Measurements from ENCODE around the gene JARID2. TPM values are rescaled to one million over a fixed set of nuclear protein-coding genes. Genes with fewer than 3 reads are reported as not detected.

The JARID2 gene
- total RNA-seq, 1 donor from 2014 or later, result 43.9 TPM

DNA sequence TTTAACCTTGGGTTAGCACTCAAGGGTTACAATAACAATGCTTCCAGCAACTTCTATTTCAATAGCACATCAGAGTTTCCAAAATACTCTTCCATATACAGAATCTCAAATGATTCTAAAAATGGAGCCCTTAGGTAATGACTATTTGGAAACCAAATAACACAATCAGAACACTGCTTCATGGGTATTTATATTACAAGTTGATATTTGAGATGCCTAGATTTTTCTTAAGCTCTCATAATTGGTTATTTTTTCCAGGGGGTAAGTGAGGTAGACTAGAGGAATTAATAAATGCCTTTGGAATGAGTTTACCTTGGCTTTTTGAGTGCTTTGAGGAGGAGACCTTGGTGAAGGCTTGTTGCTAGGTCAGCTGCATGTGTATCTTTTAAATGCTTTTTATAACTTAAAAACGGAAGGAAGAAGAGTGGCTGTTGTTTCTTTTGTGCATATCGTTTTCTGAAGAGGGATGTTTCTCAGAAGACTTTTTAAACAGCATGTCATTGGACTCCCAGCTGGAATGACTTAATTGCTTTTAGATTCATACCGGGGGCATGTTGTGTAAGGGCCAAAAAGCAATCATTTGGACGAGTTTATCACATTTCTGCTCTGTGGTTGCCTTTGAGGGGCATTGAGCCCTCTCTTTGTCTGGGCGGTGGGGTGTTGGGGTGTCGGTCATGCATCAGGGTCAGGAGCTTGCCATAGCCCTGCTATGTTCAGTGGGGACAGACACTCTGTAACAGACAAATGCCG lies 230.9 kb downstream of the JARID2 start:
- H3K9me3 Mint-ChIP-seq, result peaks cover 3% of the 10 kb centered on the region
- peaks cover 54% of the 10 kb centered on the region for H3K4me1 Mint-ChIP-seq (ENCODE audit: unreplicated experiment)
- TF ChIP-seq, protein P1, sequence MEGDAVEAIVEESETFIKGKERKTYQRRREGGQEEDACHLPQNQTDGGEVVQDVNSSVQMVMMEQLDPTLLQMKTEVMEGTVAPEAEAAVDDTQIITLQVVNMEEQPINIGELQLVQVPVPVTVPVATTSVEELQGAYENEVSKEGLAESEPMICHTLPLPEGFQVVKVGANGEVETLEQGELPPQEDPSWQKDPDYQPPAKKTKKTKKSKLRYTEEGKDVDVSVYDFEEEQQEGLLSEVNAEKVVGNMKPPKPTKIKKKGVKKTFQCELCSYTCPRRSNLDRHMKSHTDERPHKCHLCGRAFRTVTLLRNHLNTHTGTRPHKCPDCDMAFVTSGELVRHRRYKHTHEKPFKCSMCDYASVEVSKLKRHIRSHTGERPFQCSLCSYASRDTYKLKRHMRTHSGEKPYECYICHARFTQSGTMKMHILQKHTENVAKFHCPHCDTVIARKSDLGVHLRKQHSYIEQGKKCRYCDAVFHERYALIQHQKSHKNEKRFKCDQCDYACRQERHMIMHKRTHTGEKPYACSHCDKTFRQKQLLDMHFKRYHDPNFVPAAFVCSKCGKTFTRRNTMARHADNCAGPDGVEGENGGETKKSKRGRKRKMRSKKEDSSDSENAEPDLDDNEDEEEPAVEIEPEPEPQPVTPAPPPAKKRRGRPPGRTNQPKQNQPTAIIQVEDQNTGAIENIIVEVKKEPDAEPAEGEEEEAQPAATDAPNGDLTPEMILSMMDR (conservative IDR thresholded peaks at IDR 0.05), result no peak
- peaks cover 43% of the 10 kb centered on the region for H3K36me3 Mint-ChIP-seq
- no peak for DNase-seq (ENCODE audit: extremely low spot score, unreplicated experiment)
- H3K27me3 Mint-ChIP-seq, result no peaks in the 10 kb centered on the region
- H3K27ac Mint-ChIP-seq, result no peak overlapping the region
- no peak overlapping the region for H3K4me3 Mint-ChIP-seq

DNA sequence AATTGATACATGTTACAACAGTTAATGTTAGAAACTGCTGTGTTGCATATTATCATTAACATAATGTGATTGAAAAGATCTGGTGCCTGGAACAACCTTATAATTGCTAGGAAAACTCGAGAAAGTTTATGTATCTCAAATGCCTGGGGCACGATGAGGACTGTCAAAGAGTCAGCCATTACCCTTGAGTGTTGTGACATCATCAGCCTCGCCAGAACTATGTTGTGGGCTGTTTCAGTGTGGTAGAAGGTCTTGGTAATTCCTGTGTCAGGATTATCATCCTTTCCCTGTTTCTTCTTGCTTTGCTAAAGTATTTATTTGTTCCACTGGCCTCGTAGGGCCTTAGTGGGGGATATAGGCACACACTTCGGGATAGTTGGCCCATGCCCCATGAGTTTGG lies 231.9 kb downstream of the JARID2 start:
- H3K9me3 Mint-ChIP-seq, result peaks cover 3% of the 10 kb centered on the region
- peaks cover 43% of the 10 kb centered on the region for H3K36me3 Mint-ChIP-seq
- no peak for DNase-seq (ENCODE audit: extremely low spot score, unreplicated experiment)
- no peaks in the 10 kb centered on the region for H3K27me3 Mint-ChIP-seq
- TF ChIP-seq, protein P1 (conservative IDR thresholded peaks at IDR 0.05), result no peak
- peaks cover 56% of the 10 kb centered on the region for H3K4me1 Mint-ChIP-seq (ENCODE audit: unreplicated experiment)
- no peak overlapping the region for H3K4me3 Mint-ChIP-seq
- no peak overlapping the region for H3K27ac Mint-ChIP-seq

DNA sequence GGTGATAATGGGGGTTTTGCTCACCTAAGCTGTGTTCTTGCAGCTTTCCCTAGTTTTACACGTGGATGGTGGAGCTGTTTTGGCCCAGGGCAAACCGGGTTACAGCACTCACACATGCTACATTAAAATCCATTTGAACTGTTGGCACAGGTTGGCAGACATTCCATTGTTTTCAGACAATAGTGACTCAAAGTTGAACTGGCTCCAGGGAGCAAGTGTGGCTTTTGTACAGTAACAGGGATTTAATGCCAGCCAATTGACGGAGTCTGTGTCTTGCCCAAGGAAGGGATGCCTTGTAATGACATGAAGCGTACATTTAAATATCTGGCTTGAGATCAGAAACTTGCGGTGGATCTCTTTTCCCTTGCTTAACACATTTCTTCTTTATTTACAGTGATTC lies 233.9 kb downstream of the JARID2 start:
- H3K4me3 Mint-ChIP-seq, result no peak overlapping the region
- no peak for DNase-seq (ENCODE audit: extremely low spot score, unreplicated experiment)
- H3K36me3 Mint-ChIP-seq, result peaks cover 32% of the 10 kb centered on the region
- peak overlapping the region; percentile 10 for H3K27ac Mint-ChIP-seq
- TF ChIP-seq, protein P1 (conservative IDR thresholded peaks at IDR 0.05), result no peak
- H3K27me3 Mint-ChIP-seq, result no peaks in the 10 kb centered on the region
- peaks cover 63% of the 10 kb centered on the region for H3K4me1 Mint-ChIP-seq (ENCODE audit: unreplicated experiment)
- H3K9me3 Mint-ChIP-seq, result peaks cover 3% of the 10 kb centered on the region

DNA sequence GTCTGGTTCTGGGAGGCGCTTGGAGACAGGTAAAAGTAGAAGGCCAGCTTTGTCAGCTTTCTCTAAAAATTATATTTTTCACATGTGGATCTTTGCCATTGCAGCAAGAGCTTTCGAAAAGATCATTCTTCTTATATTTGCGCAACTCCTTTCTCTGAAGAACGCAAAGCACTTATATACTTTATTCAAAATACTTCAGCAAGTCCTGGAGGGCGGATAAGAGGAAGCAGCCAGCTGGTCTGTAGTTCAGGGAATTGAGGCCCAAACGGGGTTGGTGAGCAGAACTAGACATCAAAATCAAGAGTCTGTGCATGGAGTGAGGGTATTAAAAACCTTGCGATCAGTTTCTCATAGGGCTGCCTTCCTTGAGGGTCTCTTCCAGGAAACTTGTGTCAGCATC lies 234.7 kb downstream of the JARID2 start:
- peaks cover 3% of the 10 kb centered on the region for H3K9me3 Mint-ChIP-seq
- peak overlapping the region; percentile 10 for H3K27ac Mint-ChIP-seq
- H3K4me1 Mint-ChIP-seq (ENCODE audit: unreplicated experiment), result peaks cover 62% of the 10 kb centered on the region
- TF ChIP-seq, protein P1 (conservative IDR thresholded peaks at IDR 0.05), result no peak
- H3K36me3 Mint-ChIP-seq, result peaks cover 30% of the 10 kb centered on the region
- DNase-seq (ENCODE audit: extremely low spot score, unreplicated experiment), result no peak
- no peak overlapping the region for H3K4me3 Mint-ChIP-seq
- H3K27me3 Mint-ChIP-seq, result no peaks in the 10 kb centered on the region

DNA sequence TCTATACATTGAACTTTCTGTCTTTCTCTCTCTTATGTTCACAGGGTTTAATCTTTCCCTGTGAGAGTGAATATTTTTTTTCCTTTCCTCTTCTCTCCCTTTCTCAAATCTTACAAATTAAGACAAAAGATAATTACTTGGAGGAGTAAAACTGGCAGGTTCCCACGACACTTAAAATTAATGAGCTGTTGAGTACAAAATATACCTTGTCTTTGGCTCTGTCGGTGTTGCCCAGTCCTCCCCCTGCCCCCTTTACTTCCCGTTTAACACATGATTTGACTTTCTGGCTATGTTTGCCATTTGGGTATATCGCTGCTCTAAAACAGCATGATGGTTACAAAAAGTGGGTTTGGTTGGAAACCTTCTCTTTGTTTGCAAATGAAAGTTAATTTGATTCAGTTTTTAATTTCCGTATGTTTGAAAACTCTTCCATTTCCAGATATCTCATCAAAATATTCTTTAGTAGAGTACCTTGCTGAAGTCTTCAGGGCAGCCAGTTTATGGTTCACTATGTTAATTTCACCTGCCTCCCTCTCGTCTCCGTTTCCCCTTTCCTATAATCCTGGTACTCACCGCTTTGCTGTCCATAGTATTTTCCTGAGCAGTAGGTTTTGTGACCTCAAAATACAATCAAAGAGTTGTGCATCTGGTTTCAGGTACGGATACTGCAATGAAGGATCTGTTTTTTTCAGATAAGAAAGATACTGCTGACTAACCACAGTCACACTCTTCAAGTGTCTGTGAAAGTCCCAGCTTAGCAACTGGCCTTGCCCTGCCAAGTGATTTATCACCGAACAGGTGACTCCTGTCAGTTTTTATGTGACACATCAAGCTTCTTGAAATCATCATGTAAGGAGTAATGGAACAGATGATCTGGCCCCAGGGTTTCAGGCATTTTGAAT lies 235.8 kb downstream of the JARID2 start:
- peaks cover 58% of the 10 kb centered on the region for H3K4me1 Mint-ChIP-seq (ENCODE audit: unreplicated experiment)
- H3K4me3 Mint-ChIP-seq, result peak overlapping the region; percentile 5
- H3K27ac Mint-ChIP-seq, result peak overlapping the region; percentile 71
- no peak for DNase-seq (ENCODE audit: extremely low spot score, unreplicated experiment)
- no peaks in the 10 kb centered on the region for H3K27me3 Mint-ChIP-seq
- H3K9me3 Mint-ChIP-seq, result peaks cover 3% of the 10 kb centered on the region
- peaks cover 27% of the 10 kb centered on the region for H3K36me3 Mint-ChIP-seq
- TF ChIP-seq, protein P1 (conservative IDR thresholded peaks at IDR 0.05), result no peak
